Lower lobe of right lung (tissue), 2 donors: Measurements from ENCODE around the gene ZFY. TPM values are rescaled to one million over a fixed set of nuclear protein-coding genes. Genes with fewer than 3 reads are reported as not detected.
A peak's percentile ranks its signal among the peaks of the same experiment; 100 is the strongest.

Source experiments
- ATAC-seq, 2 donors: fragments of 200-7000 bp; cut with Tn5 transposase; one replicate each; pipeline ENCODE4 v1.9.1; 2020 to 2022; ENCODE audit warnings: mild to moderate bottlenecking in 2 of 2, moderate library complexity in 2 of 2
- DNase-seq: peaks from one replicate; pipeline ENCODE4 v3.0.0-alpha.2; 2020
- H3K27ac ChIP-seq: fragments of 200-600 bp; one replicate; pipeline ENCODE4 v1.8.0; 2022
- H3K27me3 ChIP-seq: fragments of 200-600 bp; one replicate; pipeline ENCODE4 v1.8.0; 2022; ENCODE audit warnings: low read depth
- H3K36me3 ChIP-seq: fragments of 200-600 bp; one replicate; pipeline ENCODE4 v1.8.0; 2022; ENCODE audit warnings: mild to moderate bottlenecking
- H3K4me1 ChIP-seq: fragments of 200-600 bp; one replicate; pipeline ENCODE4 v1.8.0; 2022
- H3K4me3 ChIP-seq: fragments of 200-600 bp; one replicate; pipeline ENCODE4 v1.8.0; 2022; ENCODE audit warnings: mild to moderate bottlenecking
- H3K9me3 ChIP-seq: fragments of 200-600 bp; one replicate; pipeline ENCODE4 v1.8.0; 2022
- CTCF ChIP-seq: fragments of 200-600 bp; IDR thresholded peaks from one replicate; pipeline ENCODE4 v1.8.0; 2022; ENCODE audit warnings: antibody characterized with exemption, mild to moderate bottlenecking
- intact Hi-C: fragments of 100-400 bp; cut with DNase I; formaldehyde crosslinking; loops from one replicate; pipeline ENCODE4 v1.11.0; 2022
- long read RNA-seq: library from polyadenylated mRNA; unstranded; transcript quantifications from one replicate; pipeline ENCODE4 v2.0.0, GENCODE V29; 2021
- total RNA-seq: library from RNA; stranded (reverse); fragmentation: NEBNext Ultra II Directional; extraction: Animal tissue kit (Norgen Biotek cat#: 25700); gene quantifications from one replicate; pipeline ENCODE4 v1.2.1, GENCODE V29; 2021
- donor health status: DM: no; HTN: yes; CAD: no; lungs with severe emphysema.

Gene ZFY
- total RNA-seq = 21.2 TPM
- long read RNA-seq, full-length matches to known transcripts = 2 of 16 reads
- long read RNA-seq, partial matches to known transcripts = 5 of 16 reads
- long read RNA-seq, other reads (novel, unspliced or antisense) = 9 of 16 reads

- DNase-seq (peak; percentile 79), ATAC-seq (peak in 1 of 2 donors; percentile 91)
Measured at GRCh38 chrY:2934861-2935715, at the start of gene ZFY. TSS of gene ZFY (plus strand) at chrY:2935381. CDS start at chrY:2953937, 18,556 bp downstream.

GRCh38 chrY:2885880-2886279, 49.3 kb upstream of the ZFY start:
- intact Hi-C loops = no loop called here
- no peaks in the 10 kb centered on the region for H3K4me1 ChIP-seq
- no peaks in the 10 kb centered on the region for H3K36me3 ChIP-seq
- no peaks in the 10 kb centered on the region for H3K9me3 ChIP-seq
- ATAC-seq (no peak), DNase-seq (no peak)
- TF ChIP-seq CTCF = no peak
- H3K27ac ChIP-seq = no peak overlapping the region
- H3K27me3 ChIP-seq = no peaks in the 10 kb centered on the region
- H3K4me3 ChIP-seq = no peak overlapping the region

More at GRCh38 chrY:2934861-2935715, at the start of gene ZFY:
- peak within 1 kb of the TSS; percentile 99 for H3K27ac ChIP-seq
- no peaks in the 10 kb centered on the region for H3K36me3 ChIP-seq
- H3K4me3 ChIP-seq = peak within 1 kb of the TSS; percentile 61
- intact Hi-C loops = no loop called here
- H3K27me3 ChIP-seq = no peaks in the 10 kb centered on the region
- H3K4me1 ChIP-seq = peaks cover 10% of the 10 kb centered on the region
- no peaks in the 10 kb centered on the region for H3K9me3 ChIP-seq
- TF ChIP-seq CTCF = no peak

- ATAC-seq (no peak), DNase-seq (no peak)
- Histone ChIP-seq H3K27ac (no peak overlapping the region), H3K9me3 (no peaks in the 10 kb centered on the region), H3K4me3 (no peak overlapping the region), H3K36me3 (no peaks in the 10 kb centered on the region), H3K4me1 (no peaks in the 10 kb centered on the region), H3K27me3 (no peaks in the 10 kb centered on the region)
- intact Hi-C loops = no loop called here
- TF ChIP-seq CTCF = no peak
Measured at GRCh38 chrY:2887386-2887785, 47.8 kb upstream of the ZFY start.

- TF ChIP-seq CTCF = no peak
- Histone ChIP-seq H3K4me3 (no peak overlapping the region), H3K4me1 (no peaks in the 10 kb centered on the region), H3K36me3 (no peaks in the 10 kb centered on the region), H3K27me3 (no peaks in the 10 kb centered on the region), H3K27ac (no peak overlapping the region), H3K9me3 (no peaks in the 10 kb centered on the region)
- no peak for DNase-seq
- intact Hi-C loops = no loop called here
- no peak for ATAC-seq
Measured at GRCh38 chrY:2887955-2888354, 47.2 kb upstream of the ZFY start.

- no peaks in the 10 kb centered on the region for H3K4me1 ChIP-seq
- no peaks in the 10 kb centered on the region for H3K27me3 ChIP-seq
Measured at GRCh38 chrY:2893471-2893870, 41.7 kb upstream of the ZFY start.

More at GRCh38 chrY:2893471-2893870, 41.7 kb upstream of the ZFY start:
- DNase-seq = no peak
- Histone ChIP-seq H3K9me3 (no peaks in the 10 kb centered on the region), H3K4me3 (no peak overlapping the region), H3K27ac (no peak overlapping the region), H3K36me3 (no peaks in the 10 kb centered on the region)
- ATAC-seq = no peak
- no peak for TF ChIP-seq CTCF
- intact Hi-C loops = no loop called here
